ENCODE measurements around the gene KCNJ10.

DNA sequence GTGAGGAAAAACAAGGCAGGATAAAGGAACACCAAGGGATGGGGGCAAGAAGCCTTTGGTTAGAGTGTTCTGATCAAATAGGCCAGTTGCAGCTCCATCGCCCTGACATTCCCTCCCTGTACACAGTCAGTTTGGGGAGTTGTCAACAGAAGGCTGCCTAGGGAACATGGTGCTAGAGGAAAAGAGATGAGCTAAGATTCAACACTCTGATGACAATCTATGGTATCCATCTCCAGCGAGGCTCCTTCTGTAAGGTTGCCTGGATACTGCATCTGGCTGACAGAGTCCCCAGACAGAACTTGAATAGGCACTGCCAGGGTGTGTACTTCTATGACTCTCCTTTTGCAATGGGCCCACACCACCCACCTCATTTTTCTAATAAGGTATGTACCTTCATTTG lies 104.7 kb downstream of the KCNJ10 start:
- no peak for TF ChIP-seq GLIS3 (CRISPR knock-in tag; IDR thresholded peaks at IDR 0.05)
- TF ChIP-seq OSR1 (CRISPR knock-in tag; IDR thresholded peaks at IDR 0.05), result no peak
- TF ChIP-seq ZNF565 (CRISPR knock-in tag; conservative IDR thresholded peaks at IDR 0.05; ENCODE audit: low read depth), result no peak
- no peak for TF ChIP-seq ISL1 (CRISPR knock-in tag; IDR thresholded peaks at IDR 0.05)
- TF ChIP-seq ZFP30 (CRISPR knock-in tag; IDR thresholded peaks at IDR 0.05), result no peak
- TF ChIP-seq ARNTL (CRISPR knock-in tag; IDR thresholded peaks at IDR 0.05; ENCODE audit: borderline replicate concordance, low read depth), result no peak
- no peak for TF ChIP-seq POU6F1 (CRISPR knock-in tag; IDR thresholded peaks at IDR 0.05; ENCODE audit: borderline replicate concordance, low read depth)
- TF ChIP-seq ESRRG (CRISPR knock-in tag; IDR thresholded peaks at IDR 0.05), result no peak
